Measurements from ENCODE around the gene ZNF598. TPM values are rescaled to one million over a fixed set of nuclear protein-coding genes. Genes with fewer than 3 reads are reported as not detected.
"Not testable (repeated sequence)": the region's sequence is repeated elsewhere in the genome, so short reads cannot be mapped to it uniquely, and the experiment has no call there.

The ZNF598 gene
- total RNA-seq, 2 donors from 2014 or later = 65.8 to 68.5 TPM

DNA sequence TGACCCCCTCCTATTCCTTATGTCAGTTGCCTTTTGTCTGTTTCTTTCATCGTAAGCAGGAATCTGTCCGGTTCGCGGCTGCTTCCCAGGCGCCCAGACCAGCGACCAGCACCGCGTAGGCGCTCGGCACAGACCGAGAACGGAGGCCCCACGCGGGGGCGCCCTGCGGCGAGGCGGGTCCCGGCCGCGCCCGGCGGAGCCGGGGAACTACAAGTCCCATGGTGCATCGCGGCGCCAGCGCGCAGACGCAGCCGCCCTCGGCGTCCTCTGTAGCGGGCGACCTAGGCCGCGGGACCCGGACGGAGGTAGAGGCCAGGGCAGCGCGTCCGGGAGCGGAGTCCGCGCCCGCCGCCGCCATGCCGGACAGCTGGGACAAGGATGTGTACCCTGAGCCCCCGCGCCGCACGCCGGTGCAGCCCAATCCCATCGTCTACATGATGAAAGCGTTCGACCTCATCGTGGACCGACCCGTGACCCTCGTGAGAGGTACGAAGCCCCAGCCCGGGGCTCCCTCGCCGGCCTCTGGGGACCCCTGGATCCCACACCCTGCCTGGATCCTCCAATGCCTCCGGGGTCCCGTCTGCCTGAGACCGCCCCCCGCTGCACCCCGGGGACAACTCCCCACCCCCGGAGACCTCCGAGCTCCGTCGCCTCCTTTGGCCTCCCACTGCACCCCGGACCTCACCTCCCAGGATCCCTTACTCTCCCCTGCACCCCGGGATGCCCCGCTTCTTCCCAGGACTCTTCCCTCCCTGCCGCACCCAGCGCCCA, 50.2 kb downstream of the ZNF598 start, which contains the start of gene NDUFB10:
TSS of gene NDUFB10 (plus strand) at position 270 of the 771 bp plus-strand sequence. CDS start at position 357, 87 bp downstream.
- no peaks in the 10 kb centered on the region for H3K9me3 ChIP-seq
- peak within 1 kb of the TSS; percentile 86 for H3K4me3 ChIP-seq
- H3K4me1 ChIP-seq (ENCODE audit: control insufficient read depth in 1 of 2, low read depth in 2 of 2) = peaks cover 6 to 19% of the 10 kb centered on the region in 2 donors
- DNase-seq (ENCODE audit: low spot score) (peak; percentile 51), ATAC-seq (ENCODE audit: insufficient number of reproducible peaks, low FRiP score, low read depth) (peak; percentile 83)
- peaks cover 18% of the 10 kb centered on the region for H3K36me3 ChIP-seq
- peak within 1 kb of the TSS; percentile 58 to 75 for H3K27ac ChIP-seq
- TF ChIP-seq, protein P1, sequence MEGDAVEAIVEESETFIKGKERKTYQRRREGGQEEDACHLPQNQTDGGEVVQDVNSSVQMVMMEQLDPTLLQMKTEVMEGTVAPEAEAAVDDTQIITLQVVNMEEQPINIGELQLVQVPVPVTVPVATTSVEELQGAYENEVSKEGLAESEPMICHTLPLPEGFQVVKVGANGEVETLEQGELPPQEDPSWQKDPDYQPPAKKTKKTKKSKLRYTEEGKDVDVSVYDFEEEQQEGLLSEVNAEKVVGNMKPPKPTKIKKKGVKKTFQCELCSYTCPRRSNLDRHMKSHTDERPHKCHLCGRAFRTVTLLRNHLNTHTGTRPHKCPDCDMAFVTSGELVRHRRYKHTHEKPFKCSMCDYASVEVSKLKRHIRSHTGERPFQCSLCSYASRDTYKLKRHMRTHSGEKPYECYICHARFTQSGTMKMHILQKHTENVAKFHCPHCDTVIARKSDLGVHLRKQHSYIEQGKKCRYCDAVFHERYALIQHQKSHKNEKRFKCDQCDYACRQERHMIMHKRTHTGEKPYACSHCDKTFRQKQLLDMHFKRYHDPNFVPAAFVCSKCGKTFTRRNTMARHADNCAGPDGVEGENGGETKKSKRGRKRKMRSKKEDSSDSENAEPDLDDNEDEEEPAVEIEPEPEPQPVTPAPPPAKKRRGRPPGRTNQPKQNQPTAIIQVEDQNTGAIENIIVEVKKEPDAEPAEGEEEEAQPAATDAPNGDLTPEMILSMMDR (IDR thresholded peaks at IDR 0.05) = peak; percentile 65
- H3K27me3 ChIP-seq (replicated peaks; ENCODE audit: insufficient read depth) = no peaks in the 10 kb centered on the region

DNA sequence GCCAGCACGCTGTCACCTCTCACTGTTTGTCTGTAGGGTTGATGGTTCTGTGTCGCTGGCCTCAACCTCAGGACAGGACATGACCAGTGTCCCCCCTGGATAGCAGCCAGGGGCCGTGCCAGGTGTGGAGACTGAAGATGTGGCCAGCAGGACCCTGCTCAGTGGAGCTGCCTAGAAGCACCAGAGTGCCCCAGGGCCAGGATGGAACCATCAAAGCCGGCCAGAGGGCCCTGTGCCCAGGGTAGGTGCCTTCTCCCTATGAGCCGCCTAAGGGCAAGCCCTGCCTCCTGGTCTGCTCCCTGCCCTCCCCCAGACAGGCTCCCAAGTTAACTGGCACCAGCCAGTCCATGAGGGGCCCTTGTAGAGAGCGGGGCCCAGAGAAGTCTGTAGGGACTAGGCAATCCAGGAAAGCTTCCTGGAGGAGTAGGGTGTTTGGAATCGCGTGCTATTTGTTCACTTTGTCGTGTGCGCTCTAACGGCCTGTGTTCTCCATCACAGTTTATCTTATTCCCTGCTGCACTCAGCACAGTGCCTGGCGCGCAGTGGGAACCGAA, 50.8 kb downstream of the ZNF598 start:
- H3K9me3 ChIP-seq = no peaks in the 10 kb centered on the region
- DNase-seq (ENCODE audit: low spot score) (no peak), ATAC-seq (ENCODE audit: insufficient number of reproducible peaks, low FRiP score, low read depth) (peak; percentile 2)
- peak overlapping the region; percentile 58 to 75 for H3K27ac ChIP-seq
- TF ChIP-seq, protein P1 (IDR thresholded peaks at IDR 0.05) = no peak
- peak overlapping the region; percentile 86 for H3K4me3 ChIP-seq
- no peaks in the 10 kb centered on the region for H3K27me3 ChIP-seq (replicated peaks; ENCODE audit: insufficient read depth)
- H3K36me3 ChIP-seq = peaks cover 18% of the 10 kb centered on the region
- H3K4me1 ChIP-seq (ENCODE audit: control insufficient read depth in 1 of 2, low read depth in 2 of 2) = peaks cover 6 to 19% of the 10 kb centered on the region in 2 donors

DNA sequence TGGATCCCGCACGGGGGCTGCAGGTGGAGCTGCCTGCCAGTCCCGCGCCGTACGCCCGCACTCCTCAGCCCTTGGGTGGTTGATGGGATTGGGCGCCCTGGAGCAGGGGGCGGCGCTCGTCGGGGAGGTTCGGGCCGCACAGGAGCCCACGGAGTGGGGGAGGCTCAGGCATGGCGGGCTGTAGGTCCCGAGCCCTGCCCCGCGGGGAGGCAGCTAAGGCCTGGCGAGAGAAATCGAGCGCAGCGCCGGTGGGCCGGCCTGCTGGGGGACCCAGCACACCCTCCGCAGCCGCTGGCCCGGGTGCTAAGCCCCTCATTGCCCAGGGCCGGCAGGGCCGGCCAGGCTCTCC, 51.5 kb downstream of the ZNF598 start:
- Histone ChIP-seq H3K36me3 (peaks cover 18% of the 10 kb centered on the region), H3K4me1 (ENCODE audit: control insufficient read depth in 1 of 2, low read depth in 2 of 2) (peaks cover 6 to 19% of the 10 kb centered on the region in 2 donors)
- DNase-seq (ENCODE audit: low spot score); H3K27me3 ChIP-seq (replicated peaks; ENCODE audit: insufficient read depth); H3K4me3 ChIP-seq; H3K27ac ChIP-seq; H3K9me3 ChIP-seq; ATAC-seq (ENCODE audit: insufficient number of reproducible peaks, low FRiP score, low read depth): not testable (repeated sequence)

DNA sequence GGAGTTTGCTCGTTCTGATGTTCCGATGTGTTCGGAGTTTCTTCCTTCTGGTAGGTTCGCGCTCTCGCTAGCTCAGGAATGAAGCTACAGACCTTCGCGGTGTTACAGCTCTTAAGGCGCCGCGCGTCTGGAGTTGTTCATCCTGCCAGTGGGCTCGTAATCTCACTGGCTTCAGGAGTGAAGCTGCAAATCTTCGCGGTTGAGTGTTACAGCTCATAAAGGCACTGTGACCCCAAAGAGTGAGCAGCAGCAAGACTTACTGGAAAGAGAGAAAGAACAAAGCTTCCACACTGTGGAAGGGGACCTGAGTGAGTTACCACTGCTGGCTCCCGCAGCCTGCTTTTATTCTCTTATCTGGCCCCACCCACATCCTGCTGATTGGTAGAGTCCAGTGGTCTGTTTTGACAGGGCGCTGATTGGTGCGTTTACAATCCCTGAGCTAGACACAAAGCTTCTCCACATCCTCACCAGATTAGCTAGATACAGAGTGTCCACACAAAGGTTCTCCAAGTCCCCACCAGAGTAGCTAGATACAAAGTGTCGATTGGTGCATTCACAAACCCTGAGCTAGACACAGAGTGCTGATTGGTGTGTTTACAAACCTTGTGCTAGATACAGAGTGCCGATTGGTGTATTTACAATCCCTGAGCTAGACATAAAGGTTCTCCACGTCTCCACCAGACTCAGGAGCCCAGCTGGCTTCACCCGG, 52.0 kb downstream of the ZNF598 start:
- not testable (repeated sequence) for H3K9me3 ChIP-seq, H3K4me3 ChIP-seq

DNA sequence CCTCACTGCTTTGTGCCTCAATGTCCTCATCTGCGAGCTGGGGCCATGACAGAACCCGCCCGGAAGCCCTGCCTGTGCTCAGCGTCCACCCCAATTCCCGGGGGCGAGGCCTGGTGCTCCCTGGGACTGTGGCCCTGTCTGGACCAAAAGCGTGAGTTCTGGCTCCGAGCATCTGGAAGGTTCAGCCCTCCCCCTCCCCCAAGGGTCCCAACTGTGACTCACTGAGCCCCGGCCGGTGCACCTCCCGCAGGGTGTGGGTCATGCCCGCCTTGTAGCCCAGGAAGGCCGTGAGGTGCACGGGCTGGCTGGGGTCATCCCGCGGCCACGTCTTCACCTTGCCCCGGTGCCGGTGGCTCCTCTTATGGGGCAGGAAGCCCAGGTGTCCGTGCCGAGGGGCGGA, 55.9 kb downstream of the ZNF598 start:
- no peak for DNase-seq (ENCODE audit: low spot score)

More for the DNA sequence above, 52.0 kb downstream of the ZNF598 start:
- H3K27ac ChIP-seq; ATAC-seq (ENCODE audit: insufficient number of reproducible peaks, low FRiP score, low read depth); H3K27me3 ChIP-seq (replicated peaks; ENCODE audit: insufficient read depth); DNase-seq (ENCODE audit: low spot score): not testable (repeated sequence)
- peaks cover 6 to 19% of the 10 kb centered on the region in 2 donors for H3K4me1 ChIP-seq (ENCODE audit: control insufficient read depth in 1 of 2, low read depth in 2 of 2)
- peaks cover 13% of the 10 kb centered on the region for H3K36me3 ChIP-seq

More for the DNA sequence above, 55.9 kb downstream of the ZNF598 start:
- peaks cover 0 to under 1% of the 10 kb centered on the region in 2 donors for H3K4me1 ChIP-seq (ENCODE audit: control insufficient read depth in 1 of 2, low read depth in 2 of 2)
- no peaks in the 10 kb centered on the region for H3K36me3 ChIP-seq
- ATAC-seq (ENCODE audit: insufficient number of reproducible peaks, low FRiP score, low read depth) = no peak
- no peaks in the 10 kb centered on the region for H3K27me3 ChIP-seq (replicated peaks; ENCODE audit: insufficient read depth)
- TF ChIP-seq, protein P1 (IDR thresholded peaks at IDR 0.05) = no peak
- H3K27ac ChIP-seq = no peak overlapping the region
- no peak overlapping the region for H3K4me3 ChIP-seq
- no peaks in the 10 kb centered on the region for H3K9me3 ChIP-seq
